Measurements from ENCODE around the gene ECM1. TPM values are rescaled to one million over a fixed set of nuclear protein-coding genes. Genes with fewer than 3 reads are reported as not detected.
A peak's percentile ranks its signal among the peaks of the same experiment; 100 is the strongest.

ECM1 gene
- 3.6 to 9.1 TPM (median 8.2 TPM) in 3 replicates for total RNA-seq
- long read RNA-seq, transcript ECM1-202 (10 exons, 2,070 nt), result major isoform, 8 of 8 reads
- long read RNA-seq, partial matches to known transcripts, result 0 of 8 reads
- long read RNA-seq, other reads (novel, unspliced or antisense), result 0 of 8 reads

DNA sequence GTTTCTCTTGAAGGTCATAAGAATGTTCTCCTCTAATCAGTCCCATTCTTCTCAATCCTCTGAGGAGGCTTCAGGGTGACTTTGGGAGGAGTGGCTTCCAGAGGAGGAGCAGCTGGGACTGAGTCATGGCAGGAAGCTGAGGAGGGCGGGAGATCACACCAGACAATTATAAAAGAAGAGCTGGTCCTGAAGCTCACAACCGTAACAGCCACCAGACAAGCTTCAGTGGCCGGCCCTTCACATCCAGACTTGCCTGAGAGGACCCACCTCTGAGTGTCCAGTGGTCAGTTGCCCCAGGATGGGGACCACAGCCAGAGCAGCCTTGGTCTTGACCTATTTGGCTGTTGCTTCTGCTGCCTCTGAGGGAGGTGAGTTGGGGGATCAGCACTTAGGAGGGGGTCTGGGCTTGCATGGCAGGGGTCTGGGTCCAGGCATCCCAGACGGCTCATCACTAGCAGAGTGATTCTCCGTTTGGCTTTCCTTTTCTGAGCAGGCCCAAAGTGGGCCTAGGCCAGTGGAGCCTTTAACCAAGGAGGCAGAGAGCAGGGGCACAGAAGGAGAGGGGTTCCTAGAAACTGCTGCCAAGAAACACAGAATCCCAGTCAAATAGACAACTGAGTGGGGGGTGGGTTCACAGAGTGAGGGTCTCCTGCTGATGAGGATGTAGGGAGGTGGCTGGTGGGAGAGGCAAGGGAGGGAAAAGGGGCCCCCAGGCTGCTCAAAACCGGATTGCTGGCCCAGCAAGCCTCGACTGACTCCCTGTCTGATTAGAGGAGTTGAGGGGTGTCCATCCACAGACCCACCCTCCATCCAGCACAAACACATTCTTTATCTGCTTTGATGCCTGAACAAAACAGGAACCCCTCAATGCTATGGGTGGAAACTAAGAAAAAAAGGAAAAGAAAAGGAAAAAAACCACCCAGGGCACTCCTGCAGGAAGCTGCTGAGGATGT lies at the start of gene ECM1:
TSS of gene ECM1 (plus strand) at position 198 of the 953 bp plus-strand sequence. CDS start at position 299, 101 bp downstream.
- Mint-ChIP-seq H3K27ac (ENCODE audit: unreplicated experiment) (peak within 1 kb of the TSS; percentile 46), H3K4me1 (ENCODE audit: low read depth) (peaks cover 17% of the 10 kb centered on the region), H3K9me3 (ENCODE audit: low read depth) (no peaks in the 10 kb centered on the region), H3K27me3 (ENCODE audit: low read depth) (no peaks in the 10 kb centered on the region), H3K36me3 (ENCODE audit: low read depth) (peaks cover 21% of the 10 kb centered on the region), H3K4me3 (ENCODE audit: unreplicated experiment) (peak within 1 kb of the TSS; percentile 23)
- DNase-seq (ENCODE audit: low spot score), result peak; percentile 42
- TF ChIP-seq, protein P1, sequence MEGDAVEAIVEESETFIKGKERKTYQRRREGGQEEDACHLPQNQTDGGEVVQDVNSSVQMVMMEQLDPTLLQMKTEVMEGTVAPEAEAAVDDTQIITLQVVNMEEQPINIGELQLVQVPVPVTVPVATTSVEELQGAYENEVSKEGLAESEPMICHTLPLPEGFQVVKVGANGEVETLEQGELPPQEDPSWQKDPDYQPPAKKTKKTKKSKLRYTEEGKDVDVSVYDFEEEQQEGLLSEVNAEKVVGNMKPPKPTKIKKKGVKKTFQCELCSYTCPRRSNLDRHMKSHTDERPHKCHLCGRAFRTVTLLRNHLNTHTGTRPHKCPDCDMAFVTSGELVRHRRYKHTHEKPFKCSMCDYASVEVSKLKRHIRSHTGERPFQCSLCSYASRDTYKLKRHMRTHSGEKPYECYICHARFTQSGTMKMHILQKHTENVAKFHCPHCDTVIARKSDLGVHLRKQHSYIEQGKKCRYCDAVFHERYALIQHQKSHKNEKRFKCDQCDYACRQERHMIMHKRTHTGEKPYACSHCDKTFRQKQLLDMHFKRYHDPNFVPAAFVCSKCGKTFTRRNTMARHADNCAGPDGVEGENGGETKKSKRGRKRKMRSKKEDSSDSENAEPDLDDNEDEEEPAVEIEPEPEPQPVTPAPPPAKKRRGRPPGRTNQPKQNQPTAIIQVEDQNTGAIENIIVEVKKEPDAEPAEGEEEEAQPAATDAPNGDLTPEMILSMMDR (IDR thresholded peaks at IDR 0.05), result no peak

DNA sequence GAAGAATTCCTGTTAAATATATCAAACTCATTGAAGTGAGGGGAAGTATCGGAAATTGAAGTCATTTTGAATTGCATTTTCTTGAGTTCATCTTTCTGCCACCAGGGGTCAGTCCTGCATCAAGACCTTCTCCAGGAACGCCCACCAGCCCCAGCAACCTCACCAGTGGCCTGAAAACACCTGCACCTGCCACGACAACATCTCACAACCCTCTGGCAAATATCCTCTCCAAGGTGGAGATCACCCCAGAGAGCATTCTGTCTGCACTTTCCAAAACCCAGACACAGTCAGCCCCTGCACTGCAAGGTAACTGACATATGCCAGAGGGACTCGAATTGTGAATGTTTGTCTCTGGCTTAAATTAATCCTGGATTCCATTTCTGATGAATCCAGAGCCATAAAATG lies 43.5 kb upstream of the ECM1 start:
- no peak for DNase-seq (ENCODE audit: low spot score)
- Mint-ChIP-seq H3K27me3 (ENCODE audit: low read depth) (no peaks in the 10 kb centered on the region), H3K4me3 (ENCODE audit: unreplicated experiment) (no peak overlapping the region), H3K9me3 (ENCODE audit: low read depth) (no peaks in the 10 kb centered on the region), H3K36me3 (ENCODE audit: low read depth) (peaks cover 7% of the 10 kb centered on the region), H3K4me1 (ENCODE audit: low read depth) (no peaks in the 10 kb centered on the region), H3K27ac (ENCODE audit: unreplicated experiment) (no peak overlapping the region)
- TF ChIP-seq, protein P1 (IDR thresholded peaks at IDR 0.05), result peak; percentile 90

DNA sequence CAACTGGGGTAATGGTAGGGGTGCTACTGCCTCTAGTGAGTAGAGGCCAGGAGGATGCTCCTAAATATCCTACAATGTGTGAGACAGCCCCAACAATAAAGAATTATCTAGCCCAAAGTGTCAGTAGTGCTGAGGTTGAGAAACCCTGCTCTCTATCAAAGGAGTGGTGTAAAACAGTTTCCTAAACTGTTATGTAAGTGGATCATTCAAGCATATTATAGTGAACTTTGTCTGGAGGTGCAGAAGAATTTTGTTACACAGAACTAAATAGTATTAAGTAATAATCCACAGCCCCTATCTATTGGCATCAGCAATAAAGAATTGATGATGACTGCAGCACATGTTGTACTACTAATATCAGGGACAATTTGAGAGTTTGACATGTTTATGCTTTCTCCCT lies 40.9 kb upstream of the ECM1 start:
- TF ChIP-seq, protein P1 (IDR thresholded peaks at IDR 0.05), result no peak
- Mint-ChIP-seq H3K36me3 (ENCODE audit: low read depth) (peaks cover 25% of the 10 kb centered on the region), H3K9me3 (ENCODE audit: low read depth) (no peaks in the 10 kb centered on the region), H3K27me3 (ENCODE audit: low read depth) (no peaks in the 10 kb centered on the region), H3K4me1 (ENCODE audit: low read depth) (no peaks in the 10 kb centered on the region), H3K27ac (ENCODE audit: unreplicated experiment) (no peak overlapping the region), H3K4me3 (ENCODE audit: unreplicated experiment) (no peak overlapping the region)
- DNase-seq (ENCODE audit: low spot score), result no peak

DNA sequence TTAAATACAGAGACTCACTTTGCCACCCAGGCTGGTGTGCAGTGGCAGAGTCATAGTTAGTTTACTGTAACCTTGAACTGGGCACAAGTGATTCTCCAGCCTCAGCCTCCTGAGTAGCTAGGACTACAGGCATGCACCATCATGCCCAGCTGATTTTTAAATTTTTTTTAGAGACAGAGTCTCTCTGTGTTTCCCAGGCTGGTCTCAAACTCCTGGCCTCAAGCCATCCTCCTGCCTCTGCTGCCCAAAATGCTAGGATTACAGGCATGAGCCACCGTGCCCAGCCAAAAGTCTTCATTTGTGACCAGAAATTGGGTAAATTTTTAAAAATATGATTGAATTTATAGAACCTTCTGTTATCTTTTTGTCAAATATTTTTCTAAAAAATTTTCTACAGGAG lies 38.6 kb upstream of the ECM1 start:
- no peaks in the 10 kb centered on the region for H3K4me1 Mint-ChIP-seq (ENCODE audit: low read depth)
- H3K36me3 Mint-ChIP-seq (ENCODE audit: low read depth), result peaks cover 33% of the 10 kb centered on the region
- no peak for DNase-seq (ENCODE audit: low spot score)
- TF ChIP-seq, protein P1 (IDR thresholded peaks at IDR 0.05), result no peak
- H3K27ac Mint-ChIP-seq (ENCODE audit: unreplicated experiment), result no peak overlapping the region
- no peaks in the 10 kb centered on the region for H3K27me3 Mint-ChIP-seq (ENCODE audit: low read depth)
- H3K9me3 Mint-ChIP-seq (ENCODE audit: low read depth), result no peaks in the 10 kb centered on the region
- H3K4me3 Mint-ChIP-seq (ENCODE audit: unreplicated experiment), result no peak overlapping the region

DNA sequence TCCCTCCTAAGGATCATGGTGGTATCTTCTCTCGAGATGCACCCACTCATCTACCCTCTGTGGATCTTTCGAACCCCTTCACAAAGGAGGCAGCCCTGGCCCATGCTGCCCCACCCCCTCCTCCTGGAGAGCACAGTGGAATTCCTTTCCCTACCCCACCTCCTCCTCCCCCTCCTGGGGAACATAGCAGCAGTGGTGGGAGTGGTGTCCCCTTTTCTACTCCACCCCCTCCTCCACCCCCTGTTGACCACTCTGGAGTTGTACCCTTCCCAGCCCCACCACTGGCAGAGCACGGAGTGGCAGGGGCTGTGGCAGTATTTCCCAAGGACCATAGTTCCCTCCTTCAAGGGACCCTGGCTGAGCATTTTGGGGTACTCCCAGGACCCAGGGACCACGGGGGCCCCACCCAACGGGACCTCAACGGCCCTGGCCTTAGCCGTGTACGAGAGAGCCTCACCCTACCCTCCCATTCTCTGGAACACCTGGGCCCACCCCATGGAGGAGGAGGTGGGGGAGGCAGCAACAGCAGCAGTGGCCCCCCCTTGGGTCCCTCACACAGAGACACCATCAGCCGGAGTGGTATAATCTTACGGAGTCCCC lies 35.2 kb upstream of the ECM1 start:
- no peaks in the 10 kb centered on the region for H3K27me3 Mint-ChIP-seq (ENCODE audit: low read depth)
- no peak overlapping the region for H3K4me3 Mint-ChIP-seq (ENCODE audit: unreplicated experiment)
- DNase-seq (ENCODE audit: low spot score), result no peak
- TF ChIP-seq, protein P1 (IDR thresholded peaks at IDR 0.05), result no peak
- H3K27ac Mint-ChIP-seq (ENCODE audit: unreplicated experiment), result no peak overlapping the region
- H3K9me3 Mint-ChIP-seq (ENCODE audit: low read depth), result no peaks in the 10 kb centered on the region
- peaks cover 29% of the 10 kb centered on the region for H3K36me3 Mint-ChIP-seq (ENCODE audit: low read depth)
- H3K4me1 Mint-ChIP-seq (ENCODE audit: low read depth), result no peaks in the 10 kb centered on the region
